ENCODE measurements around the gene TTLL7.
A peak's percentile ranks its signal among the peaks of the same experiment; 100 is the strongest.
"Not testable (repeated sequence)": the region's sequence is repeated elsewhere in the genome, so short reads cannot be mapped to it uniquely, and the experiment has no call there.

The TTLL7 gene

DNA sequence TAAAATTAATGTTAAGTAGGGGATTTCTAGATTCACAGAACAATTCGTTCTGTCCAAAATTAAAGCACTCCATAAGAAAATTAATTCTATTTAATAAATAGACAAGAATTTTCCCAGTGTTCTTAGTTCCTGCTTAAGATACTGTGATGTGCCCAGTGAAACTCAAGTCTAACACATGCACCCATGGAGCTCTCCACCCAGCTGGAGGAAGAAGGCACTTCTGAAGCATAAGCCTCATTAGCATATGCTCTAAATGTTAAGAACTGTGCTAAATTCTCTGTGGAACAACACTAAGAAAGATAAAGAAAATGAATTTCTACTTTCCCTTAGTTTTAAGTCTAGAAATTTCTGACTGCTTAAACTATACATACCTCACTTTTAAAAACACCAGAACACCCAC lies 71.2 kb downstream of the TTLL7 start:
- no peak for DNase-seq

- no peak for DNase-seq
Measured at GRCh38 chr1:83927061-83927460, 71.9 kb downstream of the TTLL7 start.

DNA sequence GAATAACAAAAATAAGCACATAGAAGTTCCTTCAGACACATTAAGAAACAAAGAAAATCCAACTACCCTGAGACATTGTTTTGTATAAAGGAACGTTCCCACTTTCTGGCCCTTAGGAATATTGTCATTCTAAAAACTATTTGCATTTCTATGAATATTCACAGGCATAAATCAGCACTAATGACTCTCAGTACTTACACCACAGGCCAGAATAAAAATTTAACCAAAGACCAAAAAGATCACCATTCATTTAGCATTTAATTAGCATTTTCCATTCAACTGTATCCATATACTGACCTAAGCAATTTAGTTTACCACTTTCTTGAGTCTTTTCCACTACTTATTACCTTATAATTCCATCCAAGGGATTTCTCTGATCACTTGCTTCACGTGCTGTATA lies 75.4 kb downstream of the TTLL7 start:
- DNase-seq = no peak

- DNase-seq = no peak
Measured at GRCh38 chr1:83922431-83922830, 76.5 kb downstream of the TTLL7 start.

DNA sequence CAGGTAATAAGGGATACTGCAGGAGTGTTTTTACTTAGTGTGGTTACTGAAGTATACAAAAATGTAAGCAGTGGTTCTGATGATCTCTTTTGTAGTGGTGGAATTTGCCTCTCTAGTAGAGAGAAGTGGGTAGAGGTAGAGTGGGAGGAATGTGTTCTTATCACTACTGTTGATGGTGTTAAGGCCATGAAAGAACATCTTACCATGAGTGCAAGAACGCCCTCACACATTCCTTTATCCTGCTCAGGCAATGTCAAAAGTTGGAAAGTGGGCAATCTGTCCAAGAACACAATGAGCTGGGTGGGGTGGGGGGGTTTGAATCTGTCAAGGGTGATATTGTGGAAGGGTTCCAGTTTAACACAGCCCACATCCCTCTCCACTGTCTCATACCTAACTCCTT lies 78.6 kb downstream of the TTLL7 start:
- no peak for DNase-seq

GRCh38 chr1:83919872-83920271 lies 79.1 kb downstream of the TTLL7 start:
- no peak for DNase-seq

DNA sequence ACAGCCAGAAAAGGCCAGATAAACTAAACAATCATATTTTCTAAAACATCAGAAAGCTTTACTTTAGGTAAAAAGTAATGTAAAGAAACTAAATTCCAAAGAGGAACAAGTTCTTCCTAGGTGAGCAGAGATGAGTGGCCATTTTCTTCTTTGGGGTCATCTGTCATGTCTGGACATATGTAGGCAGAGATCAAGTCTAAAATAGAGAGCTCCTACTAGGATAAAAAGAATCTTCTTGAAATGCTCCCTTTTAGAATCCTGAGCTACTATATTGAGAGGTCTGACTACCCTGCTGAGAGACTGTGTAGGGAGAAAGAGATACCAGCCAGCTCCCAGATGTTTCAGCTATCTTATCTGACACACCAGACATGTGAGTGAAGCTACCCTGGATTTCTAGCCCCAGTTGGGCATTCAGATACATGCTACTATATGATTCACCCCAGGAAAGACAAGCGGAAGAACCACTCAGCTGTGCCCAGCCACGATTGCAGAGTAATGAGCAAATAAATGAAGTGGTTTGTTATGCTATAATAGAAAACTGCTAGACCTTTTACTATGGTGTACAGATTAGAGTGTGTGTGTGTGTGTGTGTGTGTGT lies 80.1 kb downstream of the TTLL7 start:
- no peak for DNase-seq

DNA sequence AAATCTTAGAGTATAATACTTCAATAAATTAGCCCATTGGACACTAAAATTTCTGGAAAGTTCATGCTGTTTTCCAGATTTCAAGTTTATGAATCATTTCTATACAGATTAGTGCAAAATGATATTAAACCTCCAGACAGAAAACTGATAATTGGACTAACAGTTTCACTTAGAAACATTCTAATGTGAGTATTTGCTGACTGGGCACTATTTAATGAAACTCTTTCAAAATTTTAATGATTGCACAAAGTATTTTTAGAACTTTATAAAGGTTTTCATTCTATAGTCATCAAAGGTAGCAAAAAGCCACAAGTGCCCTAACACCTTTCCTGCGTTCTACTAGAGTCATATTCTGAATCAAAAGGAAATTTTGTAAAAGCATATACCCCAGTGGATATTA lies 81.0 kb downstream of the TTLL7 start:
- no peak for DNase-seq

DNA sequence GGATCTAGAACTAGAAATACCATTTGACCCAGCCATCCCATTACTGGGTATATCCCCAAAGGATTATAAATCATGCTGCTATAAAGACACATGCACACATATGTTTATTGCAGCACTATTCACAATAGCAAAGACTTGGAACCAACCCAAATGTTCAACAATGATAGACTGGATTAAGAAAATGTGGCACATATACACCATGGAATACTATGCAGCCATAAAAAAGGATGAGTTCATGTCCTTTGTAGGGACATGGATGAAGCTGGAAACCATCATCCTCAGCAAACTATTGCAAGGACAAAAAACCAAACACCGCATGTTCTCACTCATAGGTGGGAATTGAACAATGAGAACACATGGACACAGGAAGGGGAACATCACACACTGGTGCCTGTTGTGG lies 82.8 kb downstream of the TTLL7 start:
- not testable (repeated sequence) for DNase-seq

GRCh38 chr1:83912876-83913275 lies 86.1 kb downstream of the TTLL7 start:
- DNase-seq = no peak

GRCh38 chr1:83910461-83910860 lies 88.5 kb downstream of the TTLL7 start:
- no peak for DNase-seq

DNA sequence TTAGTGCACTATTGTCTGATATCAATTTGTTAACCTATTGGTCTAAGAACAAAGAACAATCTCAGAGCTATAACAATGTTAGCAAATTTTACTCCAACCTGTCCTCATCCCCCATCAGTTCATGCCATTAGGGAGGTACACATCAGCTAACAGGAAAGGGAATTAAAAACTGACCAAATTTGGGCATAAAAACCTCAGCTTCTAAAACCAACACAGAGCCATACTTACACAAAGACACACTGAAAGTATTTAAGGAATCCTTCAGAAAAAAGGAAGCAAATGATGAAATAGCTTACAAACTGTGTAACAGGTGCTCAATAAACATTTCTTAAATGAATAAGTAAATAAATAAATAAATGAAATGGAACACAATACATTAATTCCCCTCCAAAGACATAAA lies 89.2 kb downstream of the TTLL7 start:
- DNase-seq = no peak

DNA sequence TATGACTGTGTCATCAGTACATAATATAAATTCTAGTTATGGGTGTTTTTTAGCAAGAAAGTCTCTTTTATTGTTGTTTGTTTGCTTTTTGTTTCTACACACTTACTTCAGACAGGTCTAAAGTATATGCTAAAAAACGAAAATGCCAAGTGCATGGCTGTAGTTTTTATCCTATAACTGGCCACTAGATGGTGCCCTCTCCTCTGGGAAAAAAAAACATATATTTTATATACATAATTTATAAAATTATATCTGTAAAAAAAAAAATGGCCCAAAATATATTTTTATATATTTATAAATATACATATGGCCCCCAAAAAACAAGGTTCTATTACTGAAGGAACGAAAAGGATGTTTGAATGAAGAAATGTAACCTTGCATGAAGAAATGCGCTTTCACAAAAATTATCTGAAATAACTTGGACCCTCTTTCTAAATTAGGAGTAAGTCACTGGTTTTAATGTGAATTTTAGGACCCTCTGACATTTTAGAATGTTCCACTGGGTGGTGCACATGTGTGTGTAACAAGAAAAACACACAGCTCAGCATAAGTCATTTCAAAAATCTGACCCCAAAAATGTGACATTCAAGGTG lies 93.5 kb downstream of the TTLL7 start:
- DNase-seq = peak; percentile 7

DNA sequence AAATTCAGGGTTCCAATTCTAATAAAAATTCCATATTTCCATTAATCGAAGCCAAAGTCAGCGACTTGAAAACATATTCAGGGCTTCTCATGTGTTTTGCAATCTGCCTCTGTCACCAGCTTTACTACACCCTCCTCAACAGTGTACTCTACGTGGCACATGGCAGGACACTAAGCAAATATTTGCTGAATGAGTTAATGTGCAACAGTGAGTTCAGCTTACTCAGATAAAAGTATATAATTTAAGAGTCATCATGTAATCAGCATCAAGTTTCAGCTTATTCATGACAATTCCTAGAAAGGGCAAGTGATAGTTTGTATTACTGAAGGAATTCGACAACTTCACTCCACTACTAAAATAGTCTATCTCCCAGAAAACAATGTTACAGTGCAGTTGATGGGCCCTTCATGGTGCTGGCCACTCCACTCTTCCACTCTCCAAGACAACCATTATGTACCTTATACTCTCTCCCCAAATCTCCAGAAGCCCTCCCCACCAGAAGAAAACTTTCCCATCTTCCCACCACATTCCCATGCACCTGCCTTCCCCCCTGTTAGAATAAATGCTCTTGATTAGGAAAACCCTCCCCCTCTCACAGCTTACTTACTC lies 97.3 kb downstream of the TTLL7 start:
- no peak for DNase-seq

- DNase-seq = no peak
Measured at GRCh38 chr1:83900524-83900923, 98.4 kb downstream of the TTLL7 start.

DNA sequence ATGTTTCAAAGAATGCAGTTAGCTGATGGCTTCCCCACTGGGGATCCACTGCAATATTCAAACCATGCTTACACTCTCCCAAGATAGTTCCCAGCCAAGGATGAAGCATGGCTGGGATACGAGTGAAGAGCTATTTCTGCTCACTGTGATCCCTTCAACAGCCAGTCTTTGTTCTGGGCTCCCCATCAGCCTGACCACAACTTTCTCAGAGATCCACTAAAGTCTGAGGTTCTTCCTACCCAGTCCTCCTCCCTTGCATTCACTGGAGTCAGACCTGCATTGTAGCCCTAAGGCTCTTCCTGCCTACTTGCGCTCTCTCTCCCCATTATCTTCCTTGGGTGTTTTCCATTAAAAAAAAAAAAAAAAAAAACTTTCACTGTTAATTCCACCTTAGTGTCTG lies 101.4 kb downstream of the TTLL7 start:
- no peak for DNase-seq

GRCh38 chr1:83896299-83896698 lies 102.6 kb downstream of the TTLL7 start:
- DNase-seq = no peak

DNA sequence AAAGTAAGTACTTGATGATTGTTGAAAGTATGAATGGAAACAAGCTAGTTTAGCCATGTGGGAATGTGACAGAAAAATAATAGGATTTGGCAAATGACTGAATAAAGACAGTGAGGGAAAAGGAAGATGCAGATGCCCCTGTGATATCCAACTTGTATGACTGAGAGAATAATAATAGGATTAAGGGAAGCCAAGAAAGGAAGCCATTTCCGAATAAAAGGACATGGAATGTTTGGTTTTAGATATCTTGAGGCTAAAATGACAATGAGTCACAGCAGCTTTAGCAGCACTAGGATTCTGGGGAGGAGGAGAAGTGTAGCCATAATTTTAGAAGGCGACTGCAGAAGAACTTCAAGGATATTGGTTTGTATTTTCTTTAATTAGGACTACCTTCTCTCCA lies 109.2 kb downstream of the TTLL7 start:
- DNase-seq = no peak

GRCh38 chr1:83887483-83887882 lies 111.4 kb downstream of the TTLL7 start:
- DNase-seq = no peak

DNA sequence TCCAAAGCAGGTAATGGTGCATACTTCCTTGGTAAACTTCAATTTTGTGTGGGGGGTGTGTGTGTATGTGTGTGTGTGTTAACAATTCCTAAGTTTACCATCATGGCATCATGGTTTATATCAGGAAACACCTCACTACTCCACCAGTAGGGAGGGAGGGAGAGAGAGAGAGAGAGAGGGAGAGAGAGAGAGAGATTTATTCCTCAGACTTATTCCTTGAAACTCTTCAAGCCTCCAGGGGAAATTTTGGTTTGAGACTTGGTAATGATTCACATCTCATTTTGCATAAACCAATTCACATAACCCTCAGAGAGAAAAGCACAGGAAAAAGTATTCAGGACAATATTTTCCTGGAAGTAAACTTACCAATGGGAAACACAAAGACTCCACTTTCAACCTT lies 115.0 kb downstream of the TTLL7 start:
- DNase-seq = no peak

DNA sequence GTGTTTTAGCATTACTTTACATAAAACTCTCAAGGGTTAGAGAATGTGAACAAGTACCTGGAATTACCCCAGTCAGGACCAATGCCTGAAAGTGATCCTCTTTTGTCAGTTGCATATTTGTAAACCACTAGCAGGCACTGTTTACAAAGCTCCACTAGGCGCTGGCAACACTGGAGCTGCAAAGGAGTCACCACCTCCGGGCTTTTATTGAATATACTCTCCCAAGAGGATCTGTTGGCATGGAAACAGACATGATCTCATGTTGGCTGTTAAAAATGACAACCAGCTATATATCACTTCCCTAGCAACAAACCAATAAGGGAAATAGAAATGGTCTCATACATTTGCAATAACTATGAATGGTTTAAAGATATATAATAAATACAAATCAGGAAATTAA lies 116.0 kb downstream of the TTLL7 start:
- no peak for DNase-seq

- DNase-seq = no peak
Measured at GRCh38 chr1:83872515-83872914, 126.4 kb downstream of the TTLL7 start.

- DNase-seq = no peak
Measured at GRCh38 chr1:83864991-83865390, 133.9 kb downstream of the TTLL7 start.

DNA sequence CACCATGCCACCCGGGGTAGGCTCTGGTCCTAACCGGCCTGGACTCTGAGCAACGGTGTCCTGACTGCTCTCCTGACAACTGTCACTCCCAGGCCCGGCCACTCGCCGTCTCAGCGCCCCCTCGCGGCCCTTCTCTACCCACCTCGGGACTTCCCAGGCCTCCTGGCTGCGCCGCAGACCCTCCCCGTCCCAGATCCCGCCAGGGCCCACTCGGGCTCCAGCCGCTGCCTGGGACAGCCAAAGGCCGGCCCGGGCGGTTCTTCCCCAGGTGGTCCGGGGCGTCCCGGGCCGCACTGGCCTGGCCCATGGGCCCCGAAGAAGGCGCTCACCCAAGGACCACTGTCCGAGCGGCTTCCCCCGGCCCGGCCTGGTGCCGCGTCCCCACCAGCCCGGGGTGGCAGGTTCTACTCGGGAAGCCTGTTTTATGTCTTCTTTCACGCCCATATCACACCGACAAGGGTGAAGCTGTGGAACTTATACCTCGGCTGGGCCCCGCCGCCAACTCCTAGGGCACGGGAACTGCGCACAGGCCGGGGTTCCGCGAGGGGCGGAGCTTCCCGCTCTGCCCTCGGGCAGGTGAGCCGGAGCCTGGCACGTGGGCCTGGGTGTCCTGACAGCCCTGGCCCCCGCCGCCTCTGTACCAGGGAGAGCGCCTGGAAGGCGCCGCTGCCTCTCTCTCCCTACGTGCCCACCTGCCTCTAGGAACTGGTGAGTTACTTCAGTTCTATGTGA lies 138.3 kb downstream of the TTLL7 start:
- DNase-seq = peak; percentile 76
